Measurements from ENCODE around the gene PTPRA. TPM values are rescaled to one million over a fixed set of nuclear protein-coding genes. Genes with fewer than 3 reads are reported as not detected.
A peak's percentile ranks its signal among the peaks of the same experiment; 100 is the strongest.

PTPRA gene
- total and polyA plus RNA-seq, 2 experiments from 2014 or later = 45.1 to 51.8 TPM

DNA sequence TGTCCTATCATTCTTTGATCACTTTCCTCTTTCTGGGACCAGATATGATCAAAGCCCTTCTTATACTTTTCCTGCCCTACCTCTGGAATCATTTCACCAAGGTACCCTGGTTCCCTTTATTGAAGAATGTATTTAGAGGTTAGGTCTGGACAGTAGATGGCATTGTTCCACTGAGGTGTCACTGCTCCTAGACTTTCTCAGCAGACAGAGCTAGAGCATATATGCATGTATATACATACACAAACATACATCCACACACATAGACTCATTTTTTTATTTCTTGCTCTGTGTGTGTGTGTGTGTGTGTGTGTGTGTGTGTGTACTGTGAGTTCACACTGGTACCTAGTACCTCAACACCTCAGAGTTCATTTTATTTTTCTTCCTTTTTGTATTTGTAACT, 40.9 kb downstream of the PTPRA start:
- Histone ChIP-seq H3K4me2 (no peak overlapping the region), H3K4me3 (no peak overlapping the region), H3K36me3 (replicated peaks; ENCODE audit: insufficient read depth, low read depth) (no peaks in the 10 kb centered on the region), H3K79me2 (peaks cover 32% of the 10 kb centered on the region), H4K20me1 (ENCODE audit: insufficient read depth, poor library complexity, severe bottlenecking) (no peaks in the 10 kb centered on the region), H3K9me2 (replicated peaks; ENCODE audit: insufficient read depth) (no peaks in the 10 kb centered on the region), H3K9me3 (ENCODE audit: low read depth) (no peaks in the 10 kb centered on the region), H3K27me3 (no peaks in the 10 kb centered on the region), H2AFZ (no peak overlapping the region), H3K4me1 (ENCODE audit: insufficient read depth) (peaks cover 7% of the 10 kb centered on the region), H3K27ac (no peak overlapping the region)
- TF ChIP-seq, protein P1, sequence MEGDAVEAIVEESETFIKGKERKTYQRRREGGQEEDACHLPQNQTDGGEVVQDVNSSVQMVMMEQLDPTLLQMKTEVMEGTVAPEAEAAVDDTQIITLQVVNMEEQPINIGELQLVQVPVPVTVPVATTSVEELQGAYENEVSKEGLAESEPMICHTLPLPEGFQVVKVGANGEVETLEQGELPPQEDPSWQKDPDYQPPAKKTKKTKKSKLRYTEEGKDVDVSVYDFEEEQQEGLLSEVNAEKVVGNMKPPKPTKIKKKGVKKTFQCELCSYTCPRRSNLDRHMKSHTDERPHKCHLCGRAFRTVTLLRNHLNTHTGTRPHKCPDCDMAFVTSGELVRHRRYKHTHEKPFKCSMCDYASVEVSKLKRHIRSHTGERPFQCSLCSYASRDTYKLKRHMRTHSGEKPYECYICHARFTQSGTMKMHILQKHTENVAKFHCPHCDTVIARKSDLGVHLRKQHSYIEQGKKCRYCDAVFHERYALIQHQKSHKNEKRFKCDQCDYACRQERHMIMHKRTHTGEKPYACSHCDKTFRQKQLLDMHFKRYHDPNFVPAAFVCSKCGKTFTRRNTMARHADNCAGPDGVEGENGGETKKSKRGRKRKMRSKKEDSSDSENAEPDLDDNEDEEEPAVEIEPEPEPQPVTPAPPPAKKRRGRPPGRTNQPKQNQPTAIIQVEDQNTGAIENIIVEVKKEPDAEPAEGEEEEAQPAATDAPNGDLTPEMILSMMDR (IDR thresholded peaks at IDR 0.05; ENCODE audit: poor library complexity) = peak; percentile 49
- TF ChIP-seq EZH2phosphoT487 (IDR thresholded peaks at IDR 0.05; ENCODE audit: low read depth, severe bottlenecking, unreplicated experiment) = no peak
- no peak for TF ChIP-seq EZH2 (IDR thresholded peaks at IDR 0.05; ENCODE audit: borderline replicate concordance)
- DNase-seq (ENCODE audit: low spot score) = peak; percentile 43

DNA sequence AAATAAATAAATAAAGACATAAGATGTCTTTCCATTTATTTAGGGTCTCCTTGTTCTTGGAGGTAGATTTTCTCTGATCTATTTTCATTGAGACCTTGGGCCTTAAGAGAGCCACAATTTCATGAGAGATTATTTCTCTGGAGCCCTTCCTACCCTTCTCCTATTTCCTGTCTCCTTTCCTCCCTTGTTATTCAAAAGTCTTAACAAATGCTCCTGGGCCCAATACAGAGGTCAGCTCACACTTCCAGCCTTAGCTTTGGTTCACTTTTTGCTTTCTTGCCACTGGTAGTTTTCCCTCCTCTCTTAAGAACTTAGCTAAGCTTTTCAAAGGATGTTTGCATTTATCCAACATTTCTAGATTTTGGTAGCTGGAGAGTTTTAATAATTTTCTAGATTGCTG, 44.0 kb downstream of the PTPRA start:
- H3K79me2 ChIP-seq = peaks cover 42% of the 10 kb centered on the region
- no peaks in the 10 kb centered on the region for H4K20me1 ChIP-seq (ENCODE audit: insufficient read depth, poor library complexity, severe bottlenecking)
- no peak overlapping the region for H3K4me2 ChIP-seq
- H3K9me3 ChIP-seq (ENCODE audit: low read depth) = no peaks in the 10 kb centered on the region
- no peak for DNase-seq (ENCODE audit: low spot score)
- no peak overlapping the region for H3K4me3 ChIP-seq
- peaks cover 10% of the 10 kb centered on the region for H3K4me1 ChIP-seq (ENCODE audit: insufficient read depth)
- H3K27me3 ChIP-seq = no peaks in the 10 kb centered on the region
- TF ChIP-seq EZH2 (IDR thresholded peaks at IDR 0.05; ENCODE audit: borderline replicate concordance) (no peak), EZH2phosphoT487 (IDR thresholded peaks at IDR 0.05; ENCODE audit: low read depth, severe bottlenecking, unreplicated experiment) (no peak)
- TF ChIP-seq, protein P1 (IDR thresholded peaks at IDR 0.05; ENCODE audit: poor library complexity) = no peak
- H3K27ac ChIP-seq = no peak overlapping the region
- no peaks in the 10 kb centered on the region for H3K36me3 ChIP-seq (replicated peaks; ENCODE audit: insufficient read depth, low read depth)
- H2AFZ ChIP-seq = no peak overlapping the region
- no peaks in the 10 kb centered on the region for H3K9me2 ChIP-seq (replicated peaks; ENCODE audit: insufficient read depth)

DNA sequence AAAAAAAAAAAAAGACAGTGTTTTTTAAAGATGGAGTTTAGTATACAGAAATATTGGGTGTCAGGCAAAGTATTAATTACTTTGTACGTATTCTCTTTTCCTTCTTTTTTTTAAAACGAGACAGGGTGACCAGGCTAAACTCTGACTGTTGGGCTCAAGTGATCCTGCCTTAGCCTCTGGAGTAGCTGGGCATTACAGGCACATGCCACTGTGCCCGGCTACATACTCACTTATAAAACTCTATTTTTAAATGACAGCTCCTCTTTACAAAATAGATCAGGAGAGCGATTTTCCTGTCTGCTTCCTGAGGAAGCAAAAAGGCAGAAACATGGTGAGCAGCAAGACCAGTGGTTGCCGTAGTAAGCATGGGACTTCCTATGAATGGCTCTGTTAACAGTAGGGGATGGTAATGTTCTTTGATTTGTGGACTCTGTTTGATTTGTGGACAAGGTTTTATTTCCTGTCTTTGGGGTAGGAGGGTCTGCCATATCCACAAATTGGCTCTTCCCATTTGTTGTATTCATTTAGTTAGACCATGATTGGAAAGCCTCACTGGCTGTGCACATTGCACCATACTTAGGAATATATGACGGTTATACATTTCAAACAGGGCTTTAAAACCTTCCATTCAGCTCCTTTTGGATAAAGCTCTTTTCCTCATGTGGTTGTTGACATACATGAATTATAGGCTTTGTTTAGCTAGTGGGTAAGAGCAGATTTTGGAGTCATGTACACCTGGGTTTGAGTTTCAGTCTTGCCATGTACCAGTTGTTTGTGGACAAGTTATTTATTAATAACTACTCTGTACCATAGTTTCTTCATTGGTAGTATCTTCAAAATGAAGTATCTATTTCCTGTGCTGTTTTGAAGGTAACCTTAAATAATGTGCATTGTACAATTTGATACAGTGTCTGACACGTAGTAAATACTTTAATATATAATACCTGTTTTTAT, 45.1 kb downstream of the PTPRA start:
- no peaks in the 10 kb centered on the region for H3K36me3 ChIP-seq (replicated peaks; ENCODE audit: insufficient read depth, low read depth)
- peak overlapping the region; percentile 8 for H3K27ac ChIP-seq
- no peaks in the 10 kb centered on the region for H3K9me2 ChIP-seq (replicated peaks; ENCODE audit: insufficient read depth)
- peaks cover 45% of the 10 kb centered on the region for H3K79me2 ChIP-seq
- H2AFZ ChIP-seq = no peak overlapping the region
- WGBS (ENCODE audit: low lambda C conversion rate, missing lambda C conversion rate) = 92% methylated on average over 7 of the region's 7 CpGs
- peak overlapping the region; percentile 17 for H3K4me2 ChIP-seq
- H3K4me1 ChIP-seq (ENCODE audit: insufficient read depth) = peaks cover 10% of the 10 kb centered on the region
- H4K20me1 ChIP-seq (ENCODE audit: insufficient read depth, poor library complexity, severe bottlenecking) = no peaks in the 10 kb centered on the region
- H3K4me3 ChIP-seq = no peak overlapping the region
- DNase-seq (ENCODE audit: low spot score) = no peak
- no peaks in the 10 kb centered on the region for H3K27me3 ChIP-seq
- H3K9me3 ChIP-seq (ENCODE audit: low read depth) = no peaks in the 10 kb centered on the region
- TF ChIP-seq EZH2phosphoT487 (IDR thresholded peaks at IDR 0.05; ENCODE audit: low read depth, severe bottlenecking, unreplicated experiment) (no peak), EZH2 (IDR thresholded peaks at IDR 0.05; ENCODE audit: borderline replicate concordance) (no peak)
- TF ChIP-seq, protein P1 (IDR thresholded peaks at IDR 0.05; ENCODE audit: poor library complexity) = no peak

All from hepatocyte (in vitro differentiated cells).